IPS-18c (cell line): Measurements from ENCODE around the gene CMYA5.
"Not testable (repeated sequence)": the region's sequence is repeated elsewhere in the genome, so short reads cannot be mapped to it uniquely, and the experiment has no call there.

Experiments
- H3K4me3 ChIP-seq: 2 replicates; pipeline ENCODE4 v1.7.0; 2013; ENCODE audit warnings: low read depth, mild to moderate bottlenecking, low read length, moderate library complexity; ENCODE audit not compliant: insufficient read depth
- H3K9me3 ChIP-seq: one replicate; pipeline ENCODE4 v1.6.1; 2013; ENCODE audit warnings: mild to moderate bottlenecking, low read length, moderate library complexity; ENCODE audit not compliant: control insufficient read depth, insufficient read depth

CMYA5 gene

DNA sequence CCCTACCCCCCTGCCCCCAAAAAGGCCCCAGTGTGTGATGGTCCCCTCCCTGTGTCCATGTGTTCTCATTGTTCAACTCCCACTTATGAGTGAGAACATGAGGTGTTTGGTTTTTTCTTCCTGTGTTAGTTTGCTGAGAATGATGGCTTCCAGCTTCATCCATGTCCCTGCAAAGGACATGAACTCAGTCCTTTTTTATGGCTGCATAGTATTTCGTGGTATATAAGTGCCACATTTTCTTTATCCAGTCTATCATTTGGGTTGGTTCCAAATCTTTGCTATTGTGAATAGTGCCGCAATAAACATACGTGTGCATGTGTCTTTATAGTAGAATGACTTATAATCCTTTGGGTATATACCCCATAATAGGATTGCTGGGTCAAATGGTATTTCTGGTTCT, 74.5 kb downstream of the CMYA5 start:
- H3K9me3 ChIP-seq, H3K4me3 ChIP-seq: not testable (repeated sequence)

DNA sequence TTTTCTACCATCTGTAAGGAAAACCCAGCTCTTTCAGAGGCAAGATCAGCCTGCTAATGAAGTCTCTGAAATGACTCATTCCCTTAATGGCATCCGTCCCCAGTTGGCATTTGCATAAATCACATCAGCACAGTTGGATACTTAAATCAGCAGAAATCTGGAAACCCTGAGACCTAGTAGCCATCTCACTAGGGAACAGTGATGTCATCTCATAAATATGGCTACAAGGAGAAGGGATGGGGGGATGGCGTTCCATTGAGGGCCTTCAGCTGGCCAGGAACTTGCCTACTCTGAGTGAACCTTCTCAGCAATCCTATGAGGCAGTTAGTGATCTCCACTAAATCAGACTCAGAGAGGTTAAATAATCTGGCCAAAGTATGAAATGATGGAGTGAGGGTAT, 81.8 kb downstream of the CMYA5 start:
- H3K9me3 ChIP-seq: no peaks in the 10 kb centered on the region

DNA sequence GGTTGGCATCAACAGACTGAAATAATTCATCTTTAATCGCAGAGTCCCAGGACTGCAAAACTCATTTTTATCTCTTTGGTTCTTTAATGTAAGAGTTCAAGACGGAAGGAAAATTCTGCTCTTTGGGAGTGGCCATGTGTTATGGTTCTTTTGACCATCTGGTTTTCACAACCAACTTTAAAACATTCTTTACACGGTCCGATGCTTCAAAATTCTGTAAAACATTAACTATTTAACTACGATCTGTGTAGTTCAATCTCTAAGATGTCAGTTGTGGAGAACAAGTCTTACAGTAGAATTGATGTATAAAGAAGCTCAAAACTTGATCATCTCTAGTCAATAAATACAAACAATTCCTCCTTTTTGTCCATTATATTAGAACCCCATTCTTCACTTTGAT, 83.0 kb downstream of the CMYA5 start:
- Histone ChIP-seq H3K4me3 (no peak overlapping the region), H3K9me3 (no peaks in the 10 kb centered on the region)

More for the DNA sequence above, 81.8 kb downstream of the CMYA5 start:
- H3K4me3 ChIP-seq: no peak overlapping the region

DNA sequence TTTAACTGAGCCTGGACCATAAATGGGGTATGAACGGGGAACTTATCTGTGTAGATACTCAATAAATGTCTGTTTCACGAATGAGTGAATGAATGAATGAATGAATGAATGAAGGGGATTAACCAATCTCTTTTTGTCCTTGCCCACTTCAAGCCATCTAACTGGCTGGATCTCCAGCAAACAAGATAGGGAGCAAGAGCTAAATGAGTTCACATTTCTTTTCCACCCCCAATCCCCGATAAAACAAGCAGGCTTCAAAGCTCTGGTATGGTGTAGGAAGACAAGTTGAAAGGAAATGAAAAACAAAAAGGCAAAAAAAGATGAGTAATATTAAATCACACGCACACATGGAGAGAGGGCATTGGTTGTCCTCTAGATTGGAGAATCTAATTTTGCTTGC, 84.0 kb downstream of the CMYA5 start:
- Histone ChIP-seq H3K4me3 (no peak overlapping the region), H3K9me3 (no peaks in the 10 kb centered on the region)

DNA sequence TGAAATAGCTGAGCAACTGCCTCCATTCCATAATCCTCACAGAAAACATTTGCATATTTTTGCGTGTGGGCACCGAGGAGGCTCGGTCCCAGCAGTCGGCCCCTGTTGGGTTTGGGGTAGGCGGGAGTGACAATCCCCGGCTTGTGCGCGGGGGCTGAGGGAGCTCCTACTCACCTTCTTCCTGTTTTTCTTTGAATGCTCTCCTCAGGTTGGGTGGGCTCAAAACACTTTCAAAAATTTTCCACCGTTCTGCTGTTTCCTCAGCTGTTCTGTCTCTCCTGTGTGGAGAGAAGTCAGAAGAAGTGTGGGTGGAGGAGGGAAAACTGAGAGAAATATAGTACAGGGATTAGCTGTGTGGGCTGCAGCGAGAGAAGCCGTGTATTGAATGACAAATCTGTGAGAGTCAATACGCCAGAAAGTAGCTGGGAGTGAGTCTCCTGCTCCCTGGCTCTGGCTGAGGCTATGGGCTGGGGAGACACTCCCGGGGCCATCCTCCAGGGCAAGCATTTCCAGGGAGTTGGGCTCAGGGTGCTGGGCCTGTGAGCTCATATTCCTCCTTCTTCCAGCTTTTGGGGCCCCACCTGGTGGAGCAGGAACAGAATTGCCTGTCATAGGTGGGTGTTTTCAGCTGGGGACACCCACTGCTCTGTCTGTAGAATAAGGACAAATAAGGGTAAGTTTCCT, 84.7 kb downstream of the CMYA5 start:
- no peak overlapping the region for H3K4me3 ChIP-seq
- no peaks in the 10 kb centered on the region for H3K9me3 ChIP-seq

DNA sequence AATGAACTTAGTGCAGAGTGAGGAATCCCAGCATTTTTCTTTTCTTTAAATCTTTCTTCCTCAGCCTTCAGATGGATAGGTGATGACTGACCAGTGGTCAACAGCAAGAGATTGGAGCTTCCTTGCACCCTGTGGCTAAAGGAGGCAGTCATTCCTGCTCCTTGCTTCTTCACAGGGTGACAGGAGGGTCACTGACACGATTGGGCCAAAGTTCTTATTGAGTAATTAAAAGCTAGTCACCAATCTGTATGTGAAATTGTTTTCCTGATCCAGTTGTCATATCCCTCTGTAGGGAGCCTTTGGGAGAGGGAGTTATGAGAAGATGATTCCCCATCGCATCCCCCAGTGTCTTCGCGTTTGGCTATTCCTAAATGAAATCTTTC, 85.2 kb downstream of the CMYA5 start:
- H3K9me3 ChIP-seq: no peaks in the 10 kb centered on the region
- no peak overlapping the region for H3K4me3 ChIP-seq

DNA sequence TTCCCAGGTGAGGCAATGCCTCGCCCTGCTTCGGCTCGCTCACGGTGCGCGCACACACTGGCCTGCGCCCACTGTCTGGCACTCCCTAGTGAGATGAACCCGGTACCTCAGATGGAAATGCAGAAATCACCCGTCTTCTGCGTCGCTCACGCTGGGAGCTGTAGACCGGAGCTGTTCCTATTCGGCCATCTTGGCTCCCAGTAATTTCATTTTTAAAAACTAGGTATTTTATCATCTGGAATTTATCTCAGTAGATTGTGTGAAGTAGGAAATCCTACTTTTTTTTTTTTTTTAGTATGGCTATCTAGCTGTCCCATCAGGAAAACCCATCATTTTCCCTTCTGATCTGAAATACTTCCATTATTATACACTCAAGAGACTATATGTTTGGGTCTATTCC, 95.1 kb downstream of the CMYA5 start:
- H3K4me3 ChIP-seq: peak overlapping the region; percentile 32; the same call in 1 of the 2 replicates
- H3K9me3 ChIP-seq: not testable (repeated sequence)

DNA sequence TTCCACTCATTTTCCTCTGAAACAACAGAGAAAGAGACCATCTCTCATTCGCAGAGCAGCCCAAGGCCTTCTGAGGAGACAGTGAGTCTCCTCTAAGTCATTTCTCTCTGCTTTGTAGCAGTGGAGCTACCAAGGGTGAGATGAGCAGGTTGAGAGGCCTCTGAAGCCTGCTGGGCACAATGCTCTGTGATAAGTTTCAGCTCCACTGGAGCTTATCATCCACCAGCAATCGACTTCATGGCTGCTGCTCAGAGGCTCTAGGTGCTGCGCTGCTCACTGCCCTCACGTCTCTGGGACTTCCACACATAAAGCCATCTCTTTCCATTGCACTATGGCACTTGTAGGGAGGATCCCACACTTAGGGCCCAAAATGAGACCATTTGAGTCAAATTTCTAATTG, 96.3 kb downstream of the CMYA5 start:
- Histone ChIP-seq H3K4me3 (no peak overlapping the region), H3K9me3 (no peaks in the 10 kb centered on the region)

DNA sequence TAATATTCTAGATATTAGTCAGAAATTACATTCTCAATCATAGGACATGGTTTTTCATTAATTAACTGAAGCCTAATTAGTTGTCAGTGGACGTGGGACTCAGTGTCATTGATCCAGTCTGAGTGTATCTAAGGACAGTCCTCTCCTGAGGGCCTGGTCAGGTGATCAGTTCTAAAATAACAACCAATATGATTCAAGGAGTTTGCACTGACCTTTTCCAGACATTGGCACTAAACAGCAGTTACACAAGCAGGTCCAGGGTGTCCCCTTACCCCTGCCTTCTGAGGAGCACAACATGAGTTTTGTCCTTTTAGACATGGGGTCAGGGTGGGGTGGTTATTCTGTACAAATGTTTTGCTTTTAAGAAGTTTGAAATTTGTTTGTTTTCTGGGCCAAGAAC, 97.8 kb downstream of the CMYA5 start:
- Histone ChIP-seq H3K9me3 (no peaks in the 10 kb centered on the region), H3K4me3 (no peak overlapping the region)

DNA sequence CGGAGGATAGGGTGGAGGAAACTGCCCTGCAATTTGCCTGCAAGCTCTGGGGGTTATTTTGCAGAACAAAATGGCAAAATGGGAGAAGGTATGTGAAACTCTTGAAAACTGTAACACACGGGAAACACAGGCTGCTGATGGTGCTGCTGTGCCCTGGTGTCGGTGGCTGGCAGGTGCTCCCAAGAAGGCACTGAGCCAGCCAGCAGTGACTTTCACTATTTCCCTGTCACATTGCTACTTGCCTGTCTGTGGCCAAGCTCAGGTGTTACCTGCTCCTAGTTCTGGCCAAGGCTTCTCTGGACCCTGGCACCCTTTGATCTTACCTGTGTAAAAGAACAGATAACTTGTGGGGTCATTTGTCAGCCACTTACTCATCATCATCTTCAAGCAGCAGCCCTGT, 102.2 kb downstream of the CMYA5 start:
- Histone ChIP-seq H3K4me3 (no peak overlapping the region), H3K9me3 (no peaks in the 10 kb centered on the region)

DNA sequence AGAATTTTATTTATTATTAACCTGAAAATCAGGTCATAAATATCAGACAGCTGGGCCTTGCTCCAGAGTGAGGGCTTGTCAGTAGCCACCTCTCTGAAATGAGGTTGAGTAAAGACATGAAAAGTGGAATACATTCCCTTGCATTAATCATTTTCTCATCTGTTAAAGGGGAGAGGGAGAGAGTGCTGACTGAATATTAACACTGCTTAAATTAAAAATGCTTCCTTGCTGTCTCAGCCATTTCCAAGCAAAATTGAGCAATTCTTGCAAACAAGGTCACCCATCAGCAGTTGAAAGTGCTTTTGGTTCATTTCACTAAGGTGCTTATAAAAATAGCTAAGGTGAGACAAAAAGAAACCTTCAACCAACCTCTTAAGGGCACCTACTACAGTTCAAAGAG, 102.8 kb downstream of the CMYA5 start:
- Histone ChIP-seq H3K9me3 (no peaks in the 10 kb centered on the region), H3K4me3 (no peak overlapping the region)

DNA sequence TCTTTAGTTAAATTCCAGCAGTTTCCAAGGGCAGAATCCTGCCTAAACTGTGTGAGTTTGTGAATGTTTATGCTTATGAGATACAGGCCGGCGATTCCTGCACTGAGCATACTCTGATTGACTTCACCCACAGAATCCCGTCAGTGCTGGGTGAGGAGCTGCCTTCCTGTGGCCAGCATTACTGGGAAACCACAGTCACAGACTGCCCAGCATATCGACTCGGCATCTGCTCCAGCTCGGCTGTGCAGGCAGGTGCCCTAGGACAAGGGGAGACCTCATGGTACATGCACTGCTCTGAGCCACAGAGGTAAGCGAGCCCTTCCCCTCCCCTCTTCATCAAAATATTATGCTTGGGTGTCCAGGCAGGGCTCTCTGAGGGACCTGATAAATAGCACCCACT, 103.7 kb downstream of the CMYA5 start:
- Histone ChIP-seq H3K9me3 (no peaks in the 10 kb centered on the region), H3K4me3 (no peak overlapping the region)

DNA sequence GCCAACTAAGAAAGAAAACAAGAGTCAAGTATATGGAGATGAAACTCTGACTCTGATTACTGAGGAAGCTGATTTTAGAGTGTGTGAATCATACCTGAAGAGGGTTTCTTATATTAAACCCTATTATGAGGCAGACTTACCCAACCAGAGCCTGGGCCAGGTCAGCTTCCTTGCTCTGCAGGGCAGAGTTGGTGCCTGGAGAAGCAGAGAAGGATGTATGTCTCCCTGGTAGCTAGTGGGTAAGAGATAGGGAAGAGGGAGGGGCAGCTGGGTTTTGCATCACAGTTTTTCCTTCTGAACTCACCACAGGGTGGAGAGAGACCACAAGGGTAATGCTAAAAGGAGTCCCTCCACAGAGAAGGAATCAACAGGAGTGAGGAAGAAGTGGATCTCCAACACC, 104.1 kb downstream of the CMYA5 start:
- Histone ChIP-seq H3K9me3 (no peaks in the 10 kb centered on the region), H3K4me3 (no peak overlapping the region)

DNA sequence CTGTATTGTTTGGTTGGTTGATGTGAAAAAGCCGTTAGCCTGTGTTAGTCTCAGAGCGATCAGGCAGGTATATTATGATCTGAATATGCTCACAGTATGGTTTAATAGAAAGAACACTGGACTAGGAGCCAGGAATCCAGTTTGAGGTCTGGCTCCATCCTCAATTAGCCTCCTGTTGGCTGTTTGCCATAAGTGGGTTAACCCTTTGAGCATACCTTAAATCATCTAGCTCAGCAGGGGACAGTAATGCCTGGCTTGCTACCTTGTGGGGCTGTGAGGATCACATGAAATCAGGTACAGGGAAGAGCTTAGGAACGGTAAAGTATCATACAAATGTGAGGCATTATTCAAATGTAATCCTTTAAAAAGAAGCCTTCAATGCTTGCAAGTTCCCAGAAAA, 104.7 kb downstream of the CMYA5 start:
- Histone ChIP-seq H3K9me3 (no peaks in the 10 kb centered on the region), H3K4me3 (no peak overlapping the region)

DNA sequence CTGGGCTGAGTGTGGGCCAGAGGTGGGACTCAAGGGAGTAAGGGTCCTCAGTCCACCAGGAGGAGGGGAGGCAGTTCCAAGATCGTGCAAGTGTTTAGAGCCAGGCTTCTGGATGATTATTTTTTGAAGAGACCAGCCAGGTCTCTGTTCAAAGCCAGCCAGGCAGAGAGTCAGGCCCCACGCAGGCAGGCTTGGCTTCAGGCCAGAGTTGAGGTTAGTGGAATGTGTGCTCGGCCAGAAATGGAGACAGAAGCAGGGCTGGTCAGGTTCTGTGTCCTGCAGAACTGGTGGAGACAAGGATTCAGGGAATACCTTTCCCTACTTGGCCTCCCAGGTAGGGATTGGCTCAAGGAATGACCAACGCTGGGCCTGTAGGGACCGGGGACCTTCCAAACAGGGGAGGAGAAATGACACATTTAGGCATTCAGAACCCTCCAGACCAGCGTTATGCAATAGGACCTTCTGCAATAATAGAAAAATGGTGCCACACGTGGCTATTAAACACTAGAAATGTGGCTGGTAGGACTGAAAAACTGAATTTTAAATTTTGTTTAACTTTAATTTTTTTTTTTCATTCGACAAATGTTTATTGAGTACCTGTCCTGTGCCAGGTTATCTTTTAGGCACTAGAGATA, 106.2 kb downstream of the CMYA5 start:
- Histone ChIP-seq H3K9me3 (no peaks in the 10 kb centered on the region), H3K4me3 (no peak overlapping the region)

DNA sequence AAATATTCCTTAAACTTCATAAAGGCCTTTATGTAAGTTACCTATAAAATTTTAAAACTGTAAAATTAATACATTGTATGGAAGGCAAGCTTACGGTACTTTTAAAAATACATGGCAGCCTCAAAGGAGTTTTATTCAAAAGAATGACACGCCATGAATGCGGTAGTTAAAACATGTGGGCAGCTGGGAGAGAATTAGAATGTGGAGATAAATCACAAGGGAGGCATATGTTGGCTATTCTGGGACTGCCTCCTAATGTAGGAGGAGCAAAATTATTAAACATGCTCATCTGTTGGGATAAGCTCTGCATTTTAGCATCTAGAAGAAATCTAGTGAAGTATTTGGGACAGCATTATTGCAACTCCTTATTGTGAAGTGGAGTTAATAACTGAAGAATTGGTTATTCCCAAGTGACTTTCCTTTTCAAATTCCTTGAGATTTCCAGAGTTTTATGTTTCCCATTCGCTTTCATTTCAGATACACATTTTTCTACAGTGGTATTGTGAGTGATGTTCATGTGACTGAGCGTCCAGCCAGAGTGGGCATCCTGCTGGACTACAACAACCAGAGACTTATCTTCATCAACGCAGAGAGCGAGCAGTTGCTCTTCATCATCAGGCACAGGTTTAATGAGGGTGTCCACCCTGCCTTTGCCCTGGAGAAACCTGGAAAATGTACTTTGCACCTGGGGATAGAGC, 109.4 kb downstream of the CMYA5 start:
- Histone ChIP-seq H3K9me3 (no peaks in the 10 kb centered on the region), H3K4me3 (no peak overlapping the region)

DNA sequence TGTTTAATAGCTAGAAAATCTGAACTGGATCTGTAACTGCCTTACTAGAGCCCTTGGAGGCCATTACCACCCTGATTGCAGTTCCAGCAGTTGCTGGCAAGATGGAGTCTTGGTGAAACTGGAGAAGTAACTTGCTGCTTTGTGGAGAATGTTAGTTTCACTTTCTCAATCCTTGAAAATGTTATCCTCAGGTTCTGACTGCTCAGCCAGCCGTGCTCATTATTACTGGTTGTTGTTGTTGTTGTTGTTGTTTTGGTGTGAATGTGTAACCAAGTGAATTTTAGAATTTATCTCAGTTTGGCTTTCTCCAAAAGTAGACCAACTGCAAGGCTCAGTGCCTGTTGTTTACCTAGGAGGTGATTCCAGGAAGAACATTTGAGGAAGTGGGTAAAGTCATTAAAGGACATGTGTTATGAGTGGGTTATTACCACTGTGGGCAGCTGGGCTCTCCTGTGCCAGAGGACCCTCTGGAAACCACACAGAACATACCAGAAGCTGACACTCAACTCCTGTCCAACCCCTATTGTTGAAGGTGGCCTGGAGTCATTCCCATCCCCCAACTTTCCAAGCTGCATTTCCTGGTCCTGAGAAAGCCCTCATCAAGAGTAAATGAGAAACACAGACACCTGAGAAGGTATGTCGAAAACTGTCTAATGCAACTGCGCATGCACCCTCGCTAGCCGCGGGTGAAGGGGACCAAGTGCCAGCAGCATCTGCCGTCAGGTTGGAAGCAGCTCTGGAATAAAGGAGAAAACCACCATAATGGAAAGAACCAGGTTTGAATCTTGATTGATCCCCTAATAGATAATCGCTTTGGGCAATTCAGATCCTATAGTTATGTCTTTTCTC, 111.6 kb downstream of the CMYA5 start:
- no peaks in the 10 kb centered on the region for H3K9me3 ChIP-seq
- no peak overlapping the region for H3K4me3 ChIP-seq

DNA sequence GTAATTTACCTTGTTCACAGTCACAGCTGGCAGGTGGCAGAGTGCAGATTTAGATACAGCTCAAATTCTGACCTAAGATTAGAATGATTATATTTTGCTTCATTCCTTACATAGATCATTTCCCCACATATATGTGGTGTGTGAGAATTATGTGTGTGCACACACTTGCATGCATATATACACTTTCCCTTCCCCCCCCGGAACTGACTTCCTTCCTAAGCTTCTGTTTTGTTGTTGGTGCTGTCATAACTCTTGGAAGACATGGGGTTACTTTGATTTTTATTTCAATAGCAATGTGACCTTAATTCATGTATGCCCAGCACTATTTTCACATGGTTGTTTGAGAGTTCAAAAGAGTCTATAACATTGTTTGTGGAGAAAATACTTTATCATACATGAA, 112.8 kb downstream of the CMYA5 start:
- H3K9me3 ChIP-seq: no peaks in the 10 kb centered on the region
- H3K4me3 ChIP-seq: no peak overlapping the region
